ENCODE data around the gene NR1H2. TPM values are rescaled to one million over a fixed set of nuclear protein-coding genes. Genes with fewer than 3 reads are reported as not detected.

NR1H2 gene
- polyA plus RNA-seq, 3 donors from 2014 or later, result 65.0 to 84.9 (median 68.8) TPM

DNA sequence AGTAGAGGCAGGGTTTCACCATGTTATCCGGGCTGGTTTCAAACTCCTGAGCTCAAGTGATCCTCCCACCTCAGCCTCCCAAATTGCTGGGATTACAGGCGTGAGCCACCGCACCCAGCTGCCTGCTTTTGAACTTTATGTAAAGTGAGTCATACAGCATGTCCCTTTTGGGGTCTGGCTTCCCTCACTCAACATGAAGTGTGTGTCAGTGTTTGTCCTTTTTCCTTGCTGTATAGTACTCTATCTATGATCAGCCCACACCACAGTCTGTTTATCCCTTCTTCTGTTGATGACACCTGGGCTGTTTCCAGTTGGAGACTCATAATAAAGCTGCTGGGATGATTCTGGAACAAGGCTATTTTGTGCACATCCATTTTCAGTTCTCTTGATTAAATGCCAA, 44.6 kb downstream of the NR1H2 start:
- no peak for DNase-seq
- H3K27me3 Mint-ChIP-seq (ENCODE audit: low read depth in 3 of 3), result peaks cover 1 to 17% (median 10%) of the 10 kb centered on the region in 3 donors
- H3K9me3 Mint-ChIP-seq, result peaks cover 0 to 1% (median 0%) of the 10 kb centered on the region in 6 donors
- H3K36me3 Mint-ChIP-seq, result no peaks in the 10 kb centered on the region
- H3K27ac Mint-ChIP-seq, result no peak overlapping the region
- no peak overlapping the region for H3K4me3 Mint-ChIP-seq
- H3K4me1 Mint-ChIP-seq, result peaks cover 7 to 14% of the 10 kb centered on the region in 2 donors

DNA sequence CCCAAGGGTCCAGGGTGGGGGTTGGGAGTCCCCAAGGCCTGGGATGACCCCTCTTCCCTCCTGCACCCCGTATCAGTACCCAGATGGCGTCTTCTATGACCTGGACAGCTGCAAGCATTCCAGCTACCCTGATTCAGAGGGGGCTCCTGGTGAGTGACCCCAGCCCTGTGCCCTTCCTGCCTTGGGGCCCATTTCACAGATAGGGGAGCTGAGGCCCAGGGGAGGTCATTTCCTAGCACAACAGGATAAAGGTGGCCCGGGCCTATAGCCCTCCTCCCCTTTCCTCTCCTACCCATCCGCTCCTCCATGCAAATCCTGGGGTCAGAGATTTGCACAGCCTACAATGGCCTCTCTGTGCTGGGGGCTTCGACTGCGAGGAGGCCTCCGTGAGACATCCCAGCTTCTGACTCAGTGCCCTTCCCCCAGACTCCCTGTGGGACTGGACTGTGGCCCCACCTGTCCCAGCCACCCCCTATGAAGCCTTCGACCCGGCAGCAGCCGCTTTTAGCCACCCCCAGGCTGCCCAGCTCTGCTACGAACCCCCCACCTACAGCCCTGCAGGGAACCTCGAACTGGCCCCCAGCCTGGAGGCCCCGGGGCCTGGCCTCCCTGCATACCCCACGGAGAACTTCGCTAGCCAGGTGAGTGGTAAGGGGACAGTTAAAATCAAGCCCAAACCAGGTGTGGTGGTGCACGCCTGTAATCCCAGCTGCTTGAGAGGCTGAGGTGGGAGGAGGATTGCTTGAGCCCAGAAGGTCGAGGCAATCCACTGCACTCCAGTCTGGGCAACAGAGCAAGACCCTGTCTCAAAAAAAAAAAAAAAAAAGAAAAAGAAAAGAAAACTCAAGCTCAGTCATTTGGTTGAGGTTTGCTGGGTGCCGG, 46.4 kb downstream of the NR1H2 start:
- H3K4me3 Mint-ChIP-seq, result peak overlapping the region in 1 of 5 donors; percentile 30
- H3K36me3 Mint-ChIP-seq, result no peaks in the 10 kb centered on the region
- H3K9me3 Mint-ChIP-seq, result peaks cover 0 to 1% (median 0%) of the 10 kb centered on the region in 6 donors
- peaks cover 7 to 14% of the 10 kb centered on the region in 2 donors for H3K4me1 Mint-ChIP-seq
- no peak for DNase-seq
- H3K27ac Mint-ChIP-seq, result no peak overlapping the region
- H3K27me3 Mint-ChIP-seq (ENCODE audit: low read depth in 3 of 3), result peaks cover 1 to 19% (median 10%) of the 10 kb centered on the region in 3 donors

DNA sequence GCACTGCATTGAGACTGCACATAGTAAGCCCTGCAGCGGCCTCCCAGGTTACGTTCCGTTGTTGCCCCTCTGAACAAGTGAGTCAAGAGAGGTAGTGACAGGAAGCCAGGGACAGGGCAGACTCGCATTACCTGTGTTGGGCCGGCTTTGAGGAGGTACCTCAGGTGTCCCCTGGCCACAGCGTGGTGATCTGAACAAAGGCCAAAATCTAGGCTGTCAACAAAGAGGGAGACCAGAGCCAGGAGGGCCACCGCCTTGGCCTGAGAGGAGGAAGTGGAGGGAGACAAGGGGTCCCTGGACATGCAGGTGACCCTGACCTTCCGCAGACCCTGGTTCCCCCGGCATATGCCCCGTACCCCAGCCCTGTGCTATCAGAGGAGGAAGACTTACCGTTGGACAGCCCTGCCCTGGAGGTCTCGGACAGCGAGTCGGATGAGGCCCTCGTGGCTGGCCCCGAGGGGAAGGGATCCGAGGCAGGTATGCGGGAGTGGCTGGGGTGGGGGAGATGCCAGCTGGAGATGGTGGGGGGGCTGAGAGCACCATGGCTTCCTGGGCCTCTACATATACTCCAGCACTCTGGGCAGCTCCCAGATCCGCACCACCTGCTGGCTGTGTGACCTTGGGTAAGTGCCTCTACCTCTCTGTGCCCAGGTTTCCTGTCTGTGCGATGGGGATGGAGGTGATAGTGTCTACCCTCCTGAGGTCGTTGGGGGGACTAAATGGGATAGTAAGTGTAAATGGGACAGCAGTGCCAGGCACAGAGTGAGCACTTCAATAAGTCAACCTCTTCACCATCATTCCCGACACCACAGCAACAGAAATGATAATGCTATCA, 47.2 kb downstream of the NR1H2 start:
- Mint-ChIP-seq H3K4me3 (no peak overlapping the region), H3K4me1 (peaks cover 7 to 14% of the 10 kb centered on the region in 2 donors), H3K9me3 (peaks cover 0 to 1% (median 0%) of the 10 kb centered on the region in 6 donors), H3K36me3 (no peaks in the 10 kb centered on the region), H3K27ac (no peak overlapping the region), H3K27me3 (ENCODE audit: low read depth in 3 of 3) (peaks cover 1 to 19% (median 10%) of the 10 kb centered on the region in 3 donors)
- DNase-seq, result no peak

DNA sequence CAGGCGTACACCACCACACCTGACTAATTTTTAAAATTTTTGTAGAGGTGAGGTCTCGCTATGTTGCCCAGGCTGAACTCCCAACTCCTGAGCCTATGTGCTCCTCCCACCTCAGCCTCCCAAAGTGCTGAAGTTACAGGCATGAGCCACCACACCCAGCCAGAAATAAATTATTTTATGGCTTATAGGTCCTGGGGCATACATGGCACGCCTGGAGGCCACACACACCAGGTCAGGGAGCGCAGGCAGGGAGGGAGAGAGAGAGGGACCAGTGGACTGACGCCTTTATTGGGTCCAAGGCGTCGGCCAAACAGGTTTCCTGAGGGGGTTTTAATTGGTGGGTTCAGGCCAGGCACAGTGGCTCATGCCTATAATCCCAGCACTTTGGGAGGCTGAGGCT, 49.3 kb downstream of the NR1H2 start:
- H3K36me3 Mint-ChIP-seq, result no peaks in the 10 kb centered on the region
- H3K27ac Mint-ChIP-seq, result no peak overlapping the region

DNA sequence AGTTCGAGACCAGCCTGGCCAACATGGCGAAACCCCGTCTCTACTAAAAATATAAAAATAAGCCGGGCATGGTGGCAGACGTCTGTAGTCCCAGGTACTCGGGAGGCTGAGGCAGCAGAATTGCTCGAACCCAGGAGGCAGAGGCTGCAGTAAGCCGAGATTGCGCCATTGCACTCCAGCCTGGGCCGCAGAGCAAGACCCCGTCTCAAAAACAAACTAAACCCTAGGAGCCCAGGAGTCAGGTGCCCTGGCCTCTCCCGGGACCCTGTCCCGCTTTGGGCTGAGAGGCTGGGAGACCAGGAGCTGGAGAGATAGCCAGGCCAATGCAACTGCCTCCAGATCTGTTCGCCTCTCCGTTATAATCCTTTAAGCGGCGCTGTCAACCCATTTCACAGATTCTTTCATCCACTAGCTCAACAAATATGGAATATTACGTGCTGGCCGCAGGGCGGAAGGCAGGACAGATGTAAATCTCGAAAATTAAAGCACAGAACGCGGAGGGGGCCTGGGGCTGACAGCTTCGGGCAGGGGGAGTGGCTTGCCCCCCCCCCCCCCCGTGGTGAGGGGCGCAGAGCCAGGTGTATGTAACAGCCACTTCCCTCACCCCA, 51.2 kb downstream of the NR1H2 start:
- Mint-ChIP-seq H3K27me3 (ENCODE audit: low read depth in 3 of 3) (peaks cover 5 to 10% (median 9%) of the 10 kb centered on the region in 3 donors), H3K27ac (no peak overlapping the region), H3K36me3 (no peaks in the 10 kb centered on the region), H3K9me3 (no peaks in the 10 kb centered on the region), H3K4me1 (peaks cover 11 to 13% of the 10 kb centered on the region in 2 donors), H3K4me3 (no peak overlapping the region)
- DNase-seq, result no peak

More for the DNA sequence above, 49.3 kb downstream of the NR1H2 start:
- H3K27me3 Mint-ChIP-seq (ENCODE audit: low read depth in 3 of 3), result peaks cover 3 to 12% (median 3%) of the 10 kb centered on the region in 3 donors
- peaks cover 0 to under 1% of the 10 kb centered on the region in 2 donors for H3K4me1 Mint-ChIP-seq
- no peak overlapping the region for H3K4me3 Mint-ChIP-seq
- no peaks in the 10 kb centered on the region for H3K9me3 Mint-ChIP-seq
- no peak for DNase-seq

DNA sequence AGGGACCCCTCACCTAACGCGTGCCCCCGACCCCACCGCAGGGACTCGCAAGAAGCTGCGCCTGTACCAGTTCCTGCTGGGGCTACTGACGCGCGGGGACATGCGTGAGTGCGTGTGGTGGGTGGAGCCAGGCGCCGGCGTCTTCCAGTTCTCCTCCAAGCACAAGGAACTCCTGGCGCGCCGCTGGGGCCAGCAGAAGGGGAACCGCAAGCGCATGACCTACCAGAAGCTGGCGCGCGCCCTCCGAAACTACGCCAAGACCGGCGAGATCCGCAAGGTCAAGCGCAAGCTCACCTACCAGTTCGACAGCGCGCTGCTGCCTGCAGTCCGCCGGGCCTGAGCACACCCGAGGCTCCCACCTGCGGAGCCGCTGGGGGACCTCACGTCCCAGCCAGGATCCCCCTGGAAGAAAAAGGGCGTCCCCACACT, 51.8 kb downstream of the NR1H2 start:
- H3K27me3 Mint-ChIP-seq (ENCODE audit: low read depth in 3 of 3), result peaks cover 6 to 12% (median 10%) of the 10 kb centered on the region in 3 donors
- DNase-seq, result no peak
- H3K4me1 Mint-ChIP-seq, result peaks cover 11 to 13% of the 10 kb centered on the region in 2 donors
- H3K9me3 Mint-ChIP-seq, result no peaks in the 10 kb centered on the region
- no peaks in the 10 kb centered on the region for H3K36me3 Mint-ChIP-seq
- H3K27ac Mint-ChIP-seq, result no peak overlapping the region
- H3K4me3 Mint-ChIP-seq, result no peak overlapping the region

DNA sequence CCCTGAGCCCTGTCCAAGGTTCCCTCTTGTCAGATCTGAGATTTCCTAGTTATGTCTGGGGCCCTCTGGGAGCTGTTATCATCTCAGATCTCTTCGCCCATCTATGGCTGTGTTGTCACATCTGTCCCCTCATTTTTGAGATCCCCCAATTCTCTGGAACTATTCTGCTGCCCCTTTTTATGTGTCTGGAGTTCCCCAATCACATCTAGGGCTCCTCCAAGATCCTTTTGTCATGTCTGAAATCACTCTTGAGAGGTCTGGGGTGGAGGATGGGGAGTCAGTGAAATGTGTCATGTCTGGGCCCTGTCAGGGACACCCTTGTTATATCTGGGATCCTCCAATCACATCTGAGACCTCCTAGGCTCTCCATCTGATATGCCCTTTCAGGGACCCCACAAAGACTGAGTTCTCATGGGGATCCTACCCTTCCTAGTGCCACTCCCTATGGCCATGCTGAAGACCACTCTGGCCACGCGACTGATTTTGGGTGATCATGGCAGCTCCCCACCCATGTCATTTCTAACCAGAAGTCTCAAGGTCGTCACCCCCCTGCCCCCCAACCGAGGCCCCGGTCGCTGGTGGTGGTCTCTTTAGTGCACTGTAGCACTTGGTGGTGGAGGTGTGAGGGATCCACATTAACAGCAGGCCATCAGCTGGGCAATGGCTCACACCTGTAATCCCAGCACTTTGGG, 52.7 kb downstream of the NR1H2 start:
- Mint-ChIP-seq H3K27me3 (ENCODE audit: low read depth in 3 of 3) (peaks cover 6 to 13% (median 10%) of the 10 kb centered on the region in 3 donors), H3K4me1 (peaks cover 11 to 13% of the 10 kb centered on the region in 2 donors), H3K9me3 (no peaks in the 10 kb centered on the region), H3K27ac (no peak overlapping the region), H3K36me3 (no peaks in the 10 kb centered on the region), H3K4me3 (peak overlapping the region in 1 of 5 donors; percentile 21)
- no peak for DNase-seq

DNA sequence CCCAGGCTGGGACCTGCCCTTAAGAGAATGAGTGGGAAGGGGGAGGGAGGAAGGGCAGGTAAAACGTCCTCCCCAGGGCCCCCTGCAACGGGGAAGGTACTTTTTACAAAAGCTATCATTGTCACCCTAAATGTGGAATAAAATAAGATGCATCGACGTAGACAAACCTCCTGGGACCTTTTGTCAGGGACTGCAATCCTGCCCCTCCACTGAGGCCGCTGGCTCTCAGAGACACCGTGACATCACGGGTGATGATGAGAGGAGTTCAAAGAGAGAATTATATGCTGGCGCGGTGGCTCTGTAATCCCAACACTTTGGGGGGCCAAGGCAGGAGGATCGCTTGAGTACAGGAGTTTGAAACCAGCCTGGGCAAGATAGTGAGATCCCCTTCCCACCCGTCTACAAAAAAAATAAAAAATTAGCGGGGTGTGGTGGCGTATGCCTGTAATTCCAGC, 54.7 kb downstream of the NR1H2 start:
- DNase-seq, result no peak
- Mint-ChIP-seq H3K4me1 (peaks cover 11 to 13% of the 10 kb centered on the region in 2 donors), H3K9me3 (no peaks in the 10 kb centered on the region), H3K36me3 (no peaks in the 10 kb centered on the region), H3K27ac (peak overlapping the region in 4 of 6 donors; percentile 43 to 82 (median 54)), H3K4me3 (peak overlapping the region; percentile 91 to 95 (median 92)), H3K27me3 (ENCODE audit: low read depth in 3 of 3) (peaks cover 6 to 13% (median 9%) of the 10 kb centered on the region in 3 donors)

DNA sequence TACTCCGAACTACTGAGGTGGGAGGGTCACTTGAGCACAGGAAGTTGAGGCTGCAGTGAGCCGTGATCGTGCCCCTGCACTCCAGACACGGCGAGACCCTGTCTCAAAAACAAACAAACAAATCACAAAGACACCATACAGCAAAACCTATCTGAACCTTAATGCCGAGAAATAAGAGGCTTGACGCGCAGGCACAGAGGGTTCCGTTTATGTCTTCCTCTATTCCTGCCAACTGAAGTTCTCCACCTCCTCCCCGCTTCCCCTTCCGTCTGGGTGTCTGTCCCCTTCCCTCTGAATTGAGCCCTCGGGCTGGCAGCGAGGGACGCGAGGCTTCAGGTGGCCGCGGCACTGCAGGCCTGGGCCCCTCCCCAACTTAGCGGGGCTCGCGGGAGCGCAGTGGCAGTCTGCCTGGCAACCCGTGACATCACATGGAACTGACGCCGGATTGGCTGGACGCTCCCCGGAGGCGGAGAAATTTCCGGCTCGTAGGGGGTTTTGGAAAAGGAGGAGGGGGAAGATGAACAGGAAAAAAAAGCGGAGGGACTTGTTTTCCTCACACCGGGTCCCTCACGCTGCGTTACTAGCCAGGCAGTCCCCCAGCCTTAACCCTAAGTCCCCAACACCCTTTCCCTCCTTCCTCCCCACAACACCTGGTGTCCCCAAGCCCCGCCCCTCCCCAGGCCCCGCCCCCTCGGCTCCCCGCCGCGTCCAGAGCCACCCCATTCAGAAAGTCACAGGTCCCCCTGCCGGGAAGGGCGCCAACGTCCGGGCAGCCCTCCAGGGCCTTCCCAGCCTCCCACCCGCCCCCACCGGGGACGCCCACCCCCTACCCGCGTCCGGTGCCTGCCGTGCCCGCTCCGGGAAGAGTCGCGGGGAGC, 55.3 kb downstream of the NR1H2 start:
- H3K27ac Mint-ChIP-seq, result peak overlapping the region; percentile 43 to 92 (median 84)
- H3K36me3 Mint-ChIP-seq, result no peaks in the 10 kb centered on the region
- peaks cover 11 to 13% of the 10 kb centered on the region in 2 donors for H3K4me1 Mint-ChIP-seq
- H3K9me3 Mint-ChIP-seq, result no peaks in the 10 kb centered on the region
- peak; percentile 87 to 88 (median 87) for DNase-seq
- H3K4me3 Mint-ChIP-seq, result peak overlapping the region; percentile 91 to 95 (median 92)
- H3K27me3 Mint-ChIP-seq (ENCODE audit: low read depth in 3 of 3), result peaks cover 6 to 17% (median 9%) of the 10 kb centered on the region in 3 donors

DNA sequence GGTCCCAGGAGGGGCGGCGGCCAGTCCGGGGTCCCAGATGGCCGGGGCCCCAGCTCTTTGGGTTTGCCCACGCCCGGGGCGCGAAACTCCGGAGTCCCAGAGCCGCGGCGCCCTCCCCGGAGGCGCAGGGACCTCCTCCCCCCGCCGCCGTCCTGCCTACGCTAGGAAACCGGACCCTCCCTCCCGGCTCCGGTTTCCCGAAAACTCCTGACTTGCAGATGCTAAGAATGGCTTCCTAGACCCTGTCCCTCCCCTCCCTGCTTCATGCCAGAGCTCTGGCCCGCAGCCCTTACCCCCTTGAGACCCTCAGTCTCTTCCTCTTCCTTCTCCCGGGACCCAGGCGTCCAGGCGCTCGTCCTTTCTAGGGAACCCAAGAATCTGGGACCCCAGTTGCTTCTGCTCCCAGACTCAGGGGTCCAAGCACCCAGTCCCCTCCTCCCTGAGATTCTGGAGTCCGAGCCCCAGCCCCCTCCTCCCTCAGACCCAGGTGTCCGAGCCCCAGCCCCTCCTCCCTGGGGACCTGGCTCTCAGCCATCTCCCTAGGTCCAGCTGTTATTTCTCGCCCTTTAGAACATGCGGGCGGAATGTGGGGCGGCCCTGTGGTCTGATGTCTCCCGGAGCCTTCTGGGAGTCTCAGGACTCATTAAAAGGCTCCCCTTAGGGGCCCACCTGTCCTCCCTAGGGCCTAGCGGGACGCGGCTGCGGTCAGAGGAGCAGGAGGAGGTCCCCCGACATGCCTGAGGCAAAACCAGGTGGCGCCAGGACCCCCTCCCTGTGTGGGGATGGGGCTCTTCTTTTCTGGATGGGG, 56.2 kb downstream of the NR1H2 start, which contains the start of gene MYBPC2:
TSS of gene MYBPC2 (plus strand) at position 672 of the 808 bp plus-strand sequence. CDS start at position 734, 62 bp downstream.
- Mint-ChIP-seq H3K27ac (peak within 1 kb of the TSS; percentile 43 to 92 (median 84)), H3K4me3 (peak within 1 kb of the TSS; percentile 91 to 95 (median 92)), H3K4me1 (peaks cover 11 to 13% of the 10 kb centered on the region in 2 donors), H3K27me3 (ENCODE audit: low read depth in 3 of 3) (peaks cover 6 to 16% (median 9%) of the 10 kb centered on the region in 3 donors), H3K9me3 (no peaks in the 10 kb centered on the region), H3K36me3 (no peaks in the 10 kb centered on the region)
- peak in 1 of 3 donors; percentile 9 for DNase-seq

Measured in immature natural killer cell (primary cell).